Nephron progenitor cell (in vitro differentiated cells): ENCODE data around the gene JUP.

ENCODE experiments used
- DNase-seq: peaks from one replicate; pipeline ENCODE4 v3.0.0; 2021
- H3K27ac Mint-ChIP-seq: 2 replicates; pipeline ENCODE4 v1.8.0; 2021; ENCODE audit warnings: mild to moderate bottlenecking, moderate library complexity, mixed read lengths
- H3K27me3 Mint-ChIP-seq: 2 replicates; pipeline ENCODE4 v1.8.0; 2021; ENCODE audit warnings: mild to moderate bottlenecking, low read depth, mixed read lengths; ENCODE audit not compliant: poor library complexity
- H3K36me3 Mint-ChIP-seq: 2 replicates; pipeline ENCODE4 v1.8.0; 2021; ENCODE audit warnings: low read depth, mixed read lengths
- H3K4me1 Mint-ChIP-seq: 2 replicates; pipeline ENCODE4 v1.8.0; 2021; ENCODE audit warnings: mixed read lengths
- H3K4me3 Mint-ChIP-seq: 2 replicates; pipeline ENCODE4 v1.8.0; 2021; ENCODE audit warnings: mild to moderate bottlenecking, moderate library complexity, mixed read lengths
- H3K9me3 Mint-ChIP-seq: 2 replicates; pipeline ENCODE4 v1.8.0; 2021; ENCODE audit warnings: mild to moderate bottlenecking, moderate library complexity, mixed read lengths
- TF ChIP-seq, protein P1 (sequence below): fragments of 200-600 bp; sonication (generic); IDR thresholded peaks from 2 replicates; pipeline ENCODE4 v1.5.0; 2021; ENCODE audit warnings: antibody characterized with exemption

The JUP gene

DNA sequence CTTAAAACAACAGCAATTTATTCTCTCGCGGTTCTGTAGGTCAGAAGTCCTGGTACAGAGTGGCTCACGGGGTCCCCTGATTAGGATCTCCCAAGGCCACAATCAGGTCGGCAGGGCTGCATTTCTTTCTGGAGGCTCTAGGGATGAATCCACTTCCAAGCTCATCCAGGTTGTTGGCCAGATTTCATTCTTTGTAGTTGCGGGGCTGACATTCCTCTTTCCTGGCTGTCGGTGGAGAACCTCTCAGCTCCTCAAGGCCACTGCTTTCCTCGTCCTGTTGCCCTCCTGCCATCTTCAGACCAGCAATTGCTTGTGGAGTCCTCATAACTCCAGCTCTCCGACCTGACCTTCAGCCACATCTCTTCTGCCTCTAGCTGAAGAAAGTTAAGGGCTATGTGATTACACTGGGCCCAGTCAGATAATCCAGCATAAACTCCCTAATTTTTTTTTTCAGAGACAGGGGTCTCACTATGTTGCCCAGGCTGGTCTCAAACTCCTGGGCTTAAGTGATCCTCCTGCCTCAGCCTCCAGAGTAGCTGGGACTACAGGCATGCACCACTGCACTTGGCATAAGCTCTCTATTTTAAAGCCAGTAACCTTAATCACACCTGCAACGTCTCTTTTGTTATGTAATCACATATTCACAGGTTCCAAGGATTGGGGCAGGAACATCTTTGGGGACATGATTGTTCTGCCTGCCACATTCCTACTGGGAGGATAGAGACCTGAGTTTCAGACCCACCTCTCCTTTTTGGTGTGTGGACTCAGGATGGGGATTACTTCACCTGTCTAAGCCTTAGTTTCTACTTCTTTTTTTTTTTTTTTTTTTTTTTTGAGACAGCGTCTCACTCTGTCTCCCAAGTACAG, 78.5 kb downstream of the JUP start:
- no peak overlapping the region for H3K4me3 Mint-ChIP-seq
- H3K27me3 Mint-ChIP-seq, result peaks cover 35% of the 10 kb centered on the region
- no peak overlapping the region for H3K27ac Mint-ChIP-seq
- peaks cover 14% of the 10 kb centered on the region for H3K4me1 Mint-ChIP-seq
- TF ChIP-seq, protein P1, sequence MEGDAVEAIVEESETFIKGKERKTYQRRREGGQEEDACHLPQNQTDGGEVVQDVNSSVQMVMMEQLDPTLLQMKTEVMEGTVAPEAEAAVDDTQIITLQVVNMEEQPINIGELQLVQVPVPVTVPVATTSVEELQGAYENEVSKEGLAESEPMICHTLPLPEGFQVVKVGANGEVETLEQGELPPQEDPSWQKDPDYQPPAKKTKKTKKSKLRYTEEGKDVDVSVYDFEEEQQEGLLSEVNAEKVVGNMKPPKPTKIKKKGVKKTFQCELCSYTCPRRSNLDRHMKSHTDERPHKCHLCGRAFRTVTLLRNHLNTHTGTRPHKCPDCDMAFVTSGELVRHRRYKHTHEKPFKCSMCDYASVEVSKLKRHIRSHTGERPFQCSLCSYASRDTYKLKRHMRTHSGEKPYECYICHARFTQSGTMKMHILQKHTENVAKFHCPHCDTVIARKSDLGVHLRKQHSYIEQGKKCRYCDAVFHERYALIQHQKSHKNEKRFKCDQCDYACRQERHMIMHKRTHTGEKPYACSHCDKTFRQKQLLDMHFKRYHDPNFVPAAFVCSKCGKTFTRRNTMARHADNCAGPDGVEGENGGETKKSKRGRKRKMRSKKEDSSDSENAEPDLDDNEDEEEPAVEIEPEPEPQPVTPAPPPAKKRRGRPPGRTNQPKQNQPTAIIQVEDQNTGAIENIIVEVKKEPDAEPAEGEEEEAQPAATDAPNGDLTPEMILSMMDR, result no peak
- no peak for DNase-seq
- H3K36me3 Mint-ChIP-seq, result no peaks in the 10 kb centered on the region
- H3K9me3 Mint-ChIP-seq, result peaks cover 3% of the 10 kb centered on the region

DNA sequence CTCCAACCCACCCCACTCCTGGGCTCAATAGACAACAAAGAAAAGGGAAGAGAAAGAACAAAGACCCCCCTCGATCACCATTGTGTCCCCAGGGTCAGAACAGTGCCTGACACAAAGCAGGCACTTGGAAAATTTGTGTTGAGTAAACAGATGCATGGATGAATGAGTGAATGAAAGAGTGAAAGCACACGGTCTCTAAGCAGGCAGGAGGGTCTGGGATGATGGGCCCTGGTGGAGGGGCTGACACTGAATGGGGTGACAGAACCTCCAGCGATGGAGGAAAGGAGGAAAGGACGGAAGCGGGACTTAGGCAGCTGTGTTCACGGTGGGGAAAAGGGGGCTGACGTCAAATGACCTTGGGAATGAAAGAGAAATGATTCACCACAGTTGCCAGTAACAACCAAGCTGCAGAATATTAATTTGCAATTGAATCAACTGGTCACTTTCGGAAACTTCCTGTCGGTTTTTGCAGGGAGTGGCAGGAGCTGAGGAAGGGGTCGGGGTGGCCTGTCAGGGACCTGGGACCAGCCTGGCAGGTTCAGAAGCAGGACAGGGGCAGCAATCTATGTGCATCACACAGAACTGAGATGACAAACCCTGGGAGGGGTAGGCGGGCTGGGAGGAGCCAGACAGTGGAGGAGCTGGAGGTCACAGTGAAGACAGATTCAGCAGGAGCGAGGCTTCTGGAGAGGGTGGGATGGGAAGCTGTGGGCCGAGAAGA, 81.1 kb downstream of the JUP start:
- H3K4me1 Mint-ChIP-seq, result peaks cover 14% of the 10 kb centered on the region
- DNase-seq, result no peak
- peak overlapping the region; percentile 17 for H3K4me3 Mint-ChIP-seq
- H3K36me3 Mint-ChIP-seq, result no peaks in the 10 kb centered on the region
- H3K9me3 Mint-ChIP-seq, result peaks cover 3% of the 10 kb centered on the region
- peak overlapping the region; percentile 52 for H3K27ac Mint-ChIP-seq
- TF ChIP-seq, protein P1, result no peak
- peaks cover 31% of the 10 kb centered on the region for H3K27me3 Mint-ChIP-seq
